Kidney (tissue), 14 donors: ENCODE measurements around the gene KIF6. TPM values are rescaled to one million over a fixed set of nuclear protein-coding genes. Genes with fewer than 3 reads are reported as not detected.
"Not testable (repeated sequence)": the region's sequence is repeated elsewhere in the genome, so short reads cannot be mapped to it uniquely, and the experiment has no call there.

Experiments
- DNase-seq, 5 donors: peaks; one replicate each; pipeline ENCODE4 v3.0.0-alpha.2; 2013 to 2020
- FAIRE-seq: peaks from 2 replicates; lab custom pipeline; 2012; peaks lifted over from hg19 to GRCh38; lab: Jason Lieb, UNC
- H3K27ac ChIP-seq, 2 donors: one replicate each; pipeline ENCODE4 v1.7.0; 2013; ENCODE audit warnings: low read depth in 2 of 2, low read length in 2 of 2, inconsistent platforms in 1 of 2
- H3K27me3 ChIP-seq: one replicate; pipeline ENCODE4 v1.7.1; 2013; ENCODE audit warnings: low read length, inconsistent platforms; ENCODE audit not compliant: control insufficient read depth, insufficient read depth
- H3K36me3 ChIP-seq, 3 donors: one replicate each; pipeline versions ENCODE4 v1.7.0 to v1.7.1; 2013; ENCODE audit warnings: low read length in 3 of 3, control low read depth in 1 of 3, inconsistent platforms in 1 of 3; ENCODE audit not compliant: insufficient read depth in 3 of 3, control insufficient read depth in 2 of 3
- H3K4me1 ChIP-seq, 3 donors: one replicate each; pipeline versions ENCODE4 v1.7.0 to v1.7.1; 2013; ENCODE audit warnings: low read length in 3 of 3, inconsistent platforms in 1 of 3, low read depth in 1 of 3; ENCODE audit not compliant: control insufficient read depth in 2 of 3, insufficient read depth in 2 of 3
- H3K4me3 ChIP-seq, 3 donors: one replicate each; pipeline versions ENCODE4 v1.7.0 to v1.8.1; 2013; ENCODE audit warnings: low read length in 3 of 3, control low read depth in 1 of 3, inconsistent platforms in 1 of 3
- H3K9ac ChIP-seq, 3 donors: one replicate each; pipeline versions ENCODE4 v1.7.0 to v1.7.1; 2013; ENCODE audit warnings: low read length in 3 of 3, control low read depth in 1 of 3, inconsistent platforms in 1 of 3
- H3K9me3 ChIP-seq, 3 donors: one replicate each; pipeline versions ENCODE4 v1.7.0 to v1.7.1; 2013; ENCODE audit warnings: low read length in 3 of 3, control low read depth in 1 of 3, inconsistent platforms in 1 of 3; ENCODE audit not compliant: control insufficient read depth in 2 of 3, insufficient read depth in 1 of 3
- CTCF ChIP-seq: IDR thresholded peaks from 3 replicates; pipeline ENCODE4 v1.5.1; 2012; ENCODE audit warnings: mild to moderate bottlenecking, moderate library complexity, borderline replicate concordance; ENCODE audit not compliant: insufficient read depth; ENCODE audit errors: extremely low read depth
- intact Hi-C: fragments of 100-400 bp; cut with DNase I; formaldehyde crosslinking; loops from one replicate; pipeline ENCODE4 v1.11.1; 2022
- polyA plus RNA-seq: library from polyadenylated mRNA; stranded (reverse); fragments of 350-450 nt; fragmentation: Illumina TruSeq; extraction: RNeasy Lipid Tissue Mini Kit (QIAGEN cat#74804); gene quantifications from one replicate; pipeline ENCODE4 v1.2.3, GENCODE V29; 2014; ENCODE audit warnings: low read depth, low replicate concordance; ENCODE audit not compliant: insufficient read depth
- total RNA-seq: library from RNA; stranded (reverse); fragmentation: NEBNext Ultra II Directional; extraction: Animal tissue kit (Norgen Biotek cat#: 25700); gene quantifications from one replicate; pipeline ENCODE4 v1.2.1, GENCODE V29; 2021
- donor health status: control.
- donor health status: control.
- donor health status: control.
- donor health status: control.
- donor health status: control.
- donor health status: DM: yes; HTN: yes; CAD: no.
- donor health status: Normal renal cell carcinoma (clear cell type).

The KIF6 gene
- total and polyA plus RNA-seq, 2 donors from 2014 or later = 1.7 to 2.9 TPM

DNA sequence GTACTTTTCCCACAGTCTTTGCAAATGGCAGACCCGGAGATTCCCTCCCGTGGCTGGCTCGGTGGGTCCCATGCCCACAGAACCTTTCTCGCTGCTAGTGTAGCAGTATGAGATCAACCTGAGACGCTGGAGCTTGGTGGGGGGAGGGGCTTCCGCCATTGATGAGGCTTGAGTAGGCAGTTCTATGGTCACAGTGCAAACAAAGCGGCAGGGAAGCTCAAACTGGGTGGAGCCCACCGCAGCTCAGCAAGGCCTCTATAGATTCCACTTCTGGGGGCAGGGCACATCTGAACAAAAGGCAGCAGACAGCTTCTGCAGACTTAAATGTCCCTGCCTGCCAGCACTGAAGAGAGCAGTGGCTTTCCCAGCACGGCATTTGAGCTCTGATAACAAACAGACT lies 216.7 kb downstream of the KIF6 start:
- DNase-seq = no peak
- Histone ChIP-seq H3K9me3 (peaks cover 0 to 8% (median 0%) of the 10 kb centered on the region in 3 donors), H3K27ac (no peak overlapping the region), H3K9ac (no peak overlapping the region), H3K4me3 (no peak overlapping the region), H3K27me3 (no peaks in the 10 kb centered on the region), H3K4me1 (no peaks in the 10 kb centered on the region), H3K36me3 (no peaks in the 10 kb centered on the region)
- no peak for TF ChIP-seq CTCF
- intact Hi-C loops = no loop called here
- FAIRE-seq = no peak

DNA sequence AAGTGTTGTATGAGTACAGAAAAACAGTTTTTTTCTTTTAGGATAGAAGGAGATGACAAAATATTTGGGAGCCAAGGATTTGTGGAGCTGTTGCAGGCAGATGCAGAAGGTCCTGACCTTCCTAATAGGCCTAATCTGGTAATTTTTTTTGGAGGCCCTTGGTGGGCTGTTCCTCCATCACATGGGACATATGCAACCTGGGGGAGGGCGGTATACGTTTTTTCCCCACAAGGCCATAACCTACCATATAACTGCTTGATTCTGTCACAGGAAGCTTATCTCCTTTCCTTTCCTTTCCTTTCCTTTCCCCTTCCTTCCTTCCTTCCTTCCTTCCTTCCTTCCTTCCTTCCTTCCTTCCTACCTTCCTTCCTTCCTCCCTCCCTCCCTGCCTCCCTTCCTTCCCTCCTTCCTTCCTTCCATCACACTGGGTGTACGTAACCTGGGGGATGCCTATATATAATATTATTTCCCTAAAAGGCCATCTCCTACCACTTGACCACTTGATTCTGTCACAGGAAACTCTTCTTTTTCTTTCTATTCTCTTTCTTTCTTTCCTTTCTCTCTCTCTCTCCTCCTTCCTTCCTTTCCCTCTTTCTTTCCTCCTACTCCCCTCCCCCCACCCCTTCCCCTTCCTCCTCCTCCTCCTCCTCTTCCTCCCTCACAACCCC lies 217.7 kb downstream of the KIF6 start:
- Histone ChIP-seq H3K36me3 (no peaks in the 10 kb centered on the region), H3K9ac (no peak overlapping the region), H3K9me3 (peaks cover 0 to 15% (median 1%) of the 10 kb centered on the region in 3 donors), H3K27me3 (no peaks in the 10 kb centered on the region), H3K4me1 (no peaks in the 10 kb centered on the region), H3K27ac (no peak overlapping the region), H3K4me3 (no peak overlapping the region)
- FAIRE-seq (no peak), DNase-seq (no peak)
- no peak for TF ChIP-seq CTCF
- intact Hi-C loops = no loop called here

GRCh38 chr6:39502362-39502955 lies 222.7 kb downstream of the KIF6 start:
- H3K27me3 ChIP-seq, FAIRE-seq, H3K36me3 ChIP-seq, H3K4me3 ChIP-seq, intact Hi-C loops, DNase-seq, H3K27ac ChIP-seq, H3K4me1 ChIP-seq, H3K9ac ChIP-seq: not testable (repeated sequence)
- H3K9me3 ChIP-seq = peaks cover 0 to 18% (median 4%) of the 10 kb centered on the region in 3 donors

- intact Hi-C loops = no loop called here
- no peak for FAIRE-seq
Measured at GRCh38 chr6:39499053-39499452, 226.2 kb downstream of the KIF6 start.

More at GRCh38 chr6:39499053-39499452, 226.2 kb downstream of the KIF6 start:
- Histone ChIP-seq H3K9ac (no peak overlapping the region), H3K9me3 (peaks cover 0 to 15% (median 4%) of the 10 kb centered on the region in 3 donors), H3K36me3 (no peaks in the 10 kb centered on the region), H3K4me3 (no peak overlapping the region), H3K27ac (no peak overlapping the region), H3K4me1 (no peaks in the 10 kb centered on the region), H3K27me3 (no peaks in the 10 kb centered on the region)
- no peak for DNase-seq
- TF ChIP-seq CTCF = no peak
